NCI-H187 (cell line): ENCODE data around the gene CAMK2D.

Experiments
- DNase-seq, 2 experiments: peaks; one replicate each; lab custom pipeline; 2025; lab: John Stamatoyannopoulos, UW

The CAMK2D gene

GRCh38 chr4:113604955-113605354, 156.6 kb downstream of the CAMK2D start:
- DNase-seq, result no peak

- DNase-seq, result no peak
Observed at GRCh38 chr4:113603911-113604310, 157.6 kb downstream of the CAMK2D start.

GRCh38 chr4:113602646-113603228, 158.8 kb downstream of the CAMK2D start:
- no peak for DNase-seq

- DNase-seq, result no peak
Observed at GRCh38 chr4:113601636-113602035, 159.9 kb downstream of the CAMK2D start.

- no peak for DNase-seq
Observed at GRCh38 chr4:113596396-113596795, 165.1 kb downstream of the CAMK2D start.

- DNase-seq, result no peak
Observed at GRCh38 chr4:113594231-113594556, 167.3 kb downstream of the CAMK2D start.

- DNase-seq, result no peak
Observed at GRCh38 chr4:113593400-113594230, 167.9 kb downstream of the CAMK2D start.

GRCh38 chr4:113591982-113592381, 169.6 kb downstream of the CAMK2D start:
- DNase-seq, result no peak

- DNase-seq, result no peak
Observed at GRCh38 chr4:113588895-113589668, 172.5 kb downstream of the CAMK2D start.

GRCh38 chr4:113587640-113588275, 173.8 kb downstream of the CAMK2D start:
- no peak for DNase-seq

- DNase-seq, result no peak
Observed at GRCh38 chr4:113587156-113587555, 174.4 kb downstream of the CAMK2D start.

GRCh38 chr4:113586072-113586471, 175.5 kb downstream of the CAMK2D start:
- no peak for DNase-seq

- DNase-seq, result no peak
Observed at GRCh38 chr4:113584407-113585150, 177.0 kb downstream of the CAMK2D start.

GRCh38 chr4:113582737-113583136, 178.8 kb downstream of the CAMK2D start:
- no peak for DNase-seq

- no peak for DNase-seq
Observed at GRCh38 chr4:113579360-113579759, 182.2 kb downstream of the CAMK2D start.

- DNase-seq, result no peak
Observed at GRCh38 chr4:113576947-113577678, 184.4 kb downstream of the CAMK2D start.

GRCh38 chr4:113575401-113575800, 186.1 kb downstream of the CAMK2D start:
- no peak for DNase-seq

- DNase-seq, result no peak
Observed at GRCh38 chr4:113574636-113575103, 186.9 kb downstream of the CAMK2D start.

- DNase-seq, result no peak
Observed at GRCh38 chr4:113572620-113573019, 188.9 kb downstream of the CAMK2D start.

- DNase-seq, result no peak
Observed at GRCh38 chr4:113566015-113566795, 195.3 kb downstream of the CAMK2D start.
